Subcutaneous preadipocyte (primary cell): ENCODE measurements around the gene CAPN1. TPM values are rescaled to one million over a fixed set of nuclear protein-coding genes. Genes with fewer than 3 reads are reported as not detected.

Experiments
- small RNA-seq: library from RNA; depleted of rRNA; stranded (forward); fragments of <200 nt; gene quantifications from one replicate; pipeline ENCODE3, GENCODE V24; 2012
- total RNA-seq: library from RNA; depleted of rRNA; stranded (reverse); fragments of >200 nt; gene quantifications from 2 replicates; pipeline ENCODE4 v1.2.3, GENCODE V29; 2012

CAPN1 gene
- 120 and 136 TPM in 2 replicates for total RNA-seq

GRCh38 chr11:65181569-65182257 lies at the start of gene CAPN1:
Gene CAPN1, plus strand, starts transcription at chr11:65181928. Its CDS starts 774 bp downstream, at chr11:65182702.

DNA sequence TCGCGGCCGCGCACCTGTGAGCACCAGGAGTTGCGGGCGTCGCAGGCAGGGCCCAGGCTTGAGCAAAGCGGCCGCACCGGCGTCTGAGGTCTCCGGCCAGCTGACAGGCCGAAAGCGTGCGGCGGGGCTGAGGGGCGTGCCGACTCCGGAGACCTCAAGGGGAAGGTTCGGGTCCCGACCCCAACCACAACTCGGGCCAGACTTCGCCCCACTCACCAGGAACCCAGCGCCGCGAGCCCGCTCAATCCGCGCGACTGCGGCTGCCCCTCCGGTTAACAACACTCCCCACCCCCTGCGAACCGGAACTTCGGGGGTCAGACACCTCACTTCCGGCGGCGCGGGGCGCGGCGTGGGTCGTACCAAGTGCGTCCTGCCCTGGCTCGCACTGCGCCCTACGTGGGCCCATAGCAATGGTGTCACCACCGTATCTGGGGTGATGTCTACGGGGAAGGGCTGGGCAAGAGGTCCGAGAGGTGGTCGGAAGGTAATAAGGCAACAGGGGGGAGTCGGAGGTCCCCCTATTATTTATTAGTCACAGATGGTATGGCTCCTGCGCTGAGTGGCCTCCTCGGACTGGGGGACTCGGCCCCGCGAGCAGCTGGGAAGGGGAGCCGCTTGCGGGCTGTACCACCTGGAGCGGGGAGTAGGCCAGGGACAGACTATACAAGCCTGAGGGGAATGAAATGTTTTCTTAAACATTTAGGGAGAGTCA lies 47.3 kb upstream of the CAPN1 start, which contains the start of gene SYVN1:
SYVN1 (minus strand) TSS at position 280 of the 712 bp plus-strand sequence. CDS start 918 bp downstream, outside the sequence.

DNA sequence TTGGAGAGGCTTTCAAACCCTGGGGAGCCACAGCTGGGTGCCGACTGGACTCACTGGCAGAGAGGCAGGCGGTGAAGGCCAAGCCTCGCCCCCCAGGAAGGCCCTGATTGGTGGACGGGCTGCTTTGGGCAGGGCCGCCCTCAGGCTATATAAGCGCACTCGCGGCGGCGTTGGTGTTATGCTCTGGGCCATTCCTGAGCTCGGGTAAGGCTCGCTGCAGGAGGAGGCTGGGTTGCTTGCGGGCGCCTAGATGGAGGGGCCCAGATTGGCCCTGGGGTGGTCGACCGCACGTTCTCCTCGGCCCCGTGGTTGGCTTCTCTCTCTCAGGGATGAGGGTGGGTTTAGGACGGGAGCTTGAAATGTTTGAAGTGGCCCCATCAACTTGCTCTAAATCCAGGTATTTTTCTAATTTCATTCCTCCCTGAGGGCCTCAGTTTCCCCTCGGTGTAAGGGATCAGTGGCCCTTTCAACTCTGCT lies 11.6 kb upstream of the CAPN1 start, which contains the start of gene SPDYC:
SPDYC (plus strand) TSS at position 176 of the 477 bp plus-strand sequence. CDS start 1,125 bp downstream, outside the sequence.

Small RNAs within 50 kb of the gene (small RNA-seq; reads per million reads assigned to genes)
- gene HIGD1AP10 (not detected), gene PDCL2P2 (not detected), gene RNU2-23P (7.0 reads per million, percentile 94 among the genes with 10 or more reads in this experiment)

Other genes starting within 250 kb of the CAPN1 start
- gene GPHA2, start 246.0 kb upstream of the CAPN1 start, total RNA-seq: not detected in 2 replicates
- gene MAJIN, start 209.8 kb upstream of the CAPN1 start, total RNA-seq: not detected in 2 replicates
- gene BATF2, start 185.0 kb upstream of the CAPN1 start, total RNA-seq: 0.37 and 0.98 TPM in 2 replicates
- gene ARL2, start 167.8 kb upstream of the CAPN1 start, total RNA-seq: 46.7 and 63.2 TPM in 2 replicates
- 12.1 and 13.2 TPM in 2 replicates for gene SNX15, start 154.5 kb upstream of the CAPN1 start, total RNA-seq
- gene SAC3D1, start 140.7 kb upstream of the CAPN1 start, total RNA-seq: 17.6 and 19.4 TPM in 2 replicates
- gene NAALADL1, start 123.4 kb upstream of the CAPN1 start, total RNA-seq: 10.8 and 14.3 TPM in 2 replicates
- gene CDCA5, start 97.9 kb upstream of the CAPN1 start, total RNA-seq: 12.5 and 18.6 TPM in 2 replicates
- gene ZFPL1, start 97.7 kb upstream of the CAPN1 start, total RNA-seq: 26.8 and 29.0 TPM in 2 replicates
- 122 and 127 TPM in 2 replicates for gene VPS51, start 85.7 kb upstream of the CAPN1 start, total RNA-seq
- 13.2 and 14.3 TPM in 2 replicates for gene TM7SF2, start 70.1 kb upstream of the CAPN1 start, total RNA-seq
- 12.9 and 13.1 TPM in 2 replicates for gene ZNHIT2, start 64.2 kb upstream of the CAPN1 start, total RNA-seq
- gene FAU, start 59.8 kb upstream of the CAPN1 start, total RNA-seq: 193 and 272 TPM in 2 replicates
- gene MRPL49, start 59.6 kb upstream of the CAPN1 start, total RNA-seq: 24.6 and 30.1 TPM in 2 replicates
- gene SYVN1, start 47.4 kb upstream of the CAPN1 start, total RNA-seq: 12.5 and 15.1 TPM in 2 replicates
- gene SPDYC, start 11.7 kb upstream of the CAPN1 start, total RNA-seq: not detected in 2 replicates
- gene POLA2, start 80.0 kb downstream of the CAPN1 start, total RNA-seq: 9.9 and 17.6 TPM in 2 replicates
- 49.6 and 58.8 TPM in 2 replicates for gene CDC42EP2, start 132.9 kb downstream of the CAPN1 start, total RNA-seq
- gene DPF2, start 151.9 kb downstream of the CAPN1 start, total RNA-seq: 49.2 and 52.0 TPM in 2 replicates
- gene TIGD3, start 172.8 kb downstream of the CAPN1 start, total RNA-seq: under 0.01 TPM in 2 replicates
- 3.3 and 4.0 TPM in 2 replicates for gene SLC25A45, start 200.7 kb downstream of the CAPN1 start, total RNA-seq
- gene FRMD8, start 204.7 kb downstream of the CAPN1 start, total RNA-seq: 50.3 and 57.3 TPM in 2 replicates
- 228 and 325 TPM in 2 replicates for gene NEAT1, start 240.9 kb downstream of the CAPN1 start, total RNA-seq